HG02970 (cell line): Measurements from ENCODE around the gene LYZL1.
"Not testable (repeated sequence)": the region's sequence is repeated elsewhere in the genome, so short reads cannot be mapped to it uniquely, and the experiment has no call there.

Experiments
- ATAC-seq: cut with Tn5 transposase; IDR thresholded peaks from one replicate; pipeline ENCODE4 v1.9.1; 2021; ENCODE audit warnings: mild to moderate bottlenecking, moderate library complexity, moderate number of reproducible peaks; ENCODE audit not compliant: unreplicated experiment, low FRiP score

LYZL1 gene

DNA sequence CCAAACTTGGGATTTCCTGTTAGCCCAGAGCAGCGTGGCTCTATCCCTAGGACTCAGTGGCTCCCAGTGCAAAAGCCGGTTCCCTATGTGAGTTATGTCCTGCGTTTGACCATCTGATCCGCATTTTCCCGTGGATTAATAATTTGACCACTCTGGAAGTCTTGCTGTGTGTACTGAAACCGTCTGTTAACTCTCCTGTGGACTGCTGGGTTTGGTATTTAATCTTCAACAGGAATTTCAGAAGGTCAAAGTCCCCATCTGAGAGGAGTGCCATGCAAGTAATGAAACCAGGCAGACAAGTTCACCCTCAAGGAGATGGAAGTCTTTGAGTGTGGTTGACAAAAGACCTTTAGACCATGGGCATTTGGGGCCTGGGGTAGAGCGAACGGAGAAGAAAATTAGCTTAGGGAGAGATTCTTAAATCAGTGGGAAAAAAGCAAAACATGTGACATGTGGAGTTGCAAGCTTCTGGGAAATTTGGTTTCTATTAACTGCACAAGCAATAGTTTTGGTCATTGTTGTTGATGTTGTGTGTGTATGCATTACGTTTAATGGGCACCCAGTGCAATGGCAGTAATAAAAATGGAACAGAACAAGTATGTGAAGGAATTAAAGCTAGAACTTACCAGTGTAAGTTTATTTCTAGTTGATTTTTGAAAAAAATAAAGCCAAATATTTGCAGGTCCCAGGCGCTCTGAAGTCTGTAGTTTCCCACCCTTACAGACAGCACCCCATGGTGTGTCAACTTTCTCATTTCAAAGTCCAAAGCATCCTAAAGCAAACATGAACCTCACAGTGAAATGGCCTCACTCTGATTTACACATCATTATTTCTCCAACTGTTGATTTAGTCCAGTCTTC lies 38.2 kb downstream of the LYZL1 start:
- ATAC-seq = no peak

GRCh38 chr10:29327746-29328102 lies 38.9 kb downstream of the LYZL1 start:
- ATAC-seq = no peak

DNA sequence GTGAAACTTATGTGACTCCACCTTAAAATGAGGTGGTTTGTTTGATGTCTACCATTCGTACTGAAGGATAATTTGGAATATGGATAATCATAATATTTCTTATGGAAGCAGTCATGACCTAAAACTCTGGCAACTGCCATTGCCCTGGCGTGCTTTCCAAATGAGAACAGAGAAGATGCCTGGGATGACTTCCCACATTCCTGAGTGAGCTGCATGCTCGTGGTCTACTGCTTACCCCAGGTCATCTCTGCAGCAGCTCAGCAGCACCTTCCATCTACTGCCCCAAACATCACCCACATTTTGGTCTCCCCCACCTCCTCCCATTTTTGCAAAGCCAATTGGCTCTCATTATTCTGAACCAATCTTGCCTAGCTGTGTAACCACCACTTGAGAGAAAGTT lies 40.1 kb downstream of the LYZL1 start:
- ATAC-seq = no peak

GRCh38 chr10:29329420-29329819 lies 40.5 kb downstream of the LYZL1 start:
- ATAC-seq = no peak

- no peak for ATAC-seq
Measured at GRCh38 chr10:29332061-29332760, 43.3 kb downstream of the LYZL1 start.

GRCh38 chr10:29332761-29333148 lies 43.9 kb downstream of the LYZL1 start:
- ATAC-seq = no peak

DNA sequence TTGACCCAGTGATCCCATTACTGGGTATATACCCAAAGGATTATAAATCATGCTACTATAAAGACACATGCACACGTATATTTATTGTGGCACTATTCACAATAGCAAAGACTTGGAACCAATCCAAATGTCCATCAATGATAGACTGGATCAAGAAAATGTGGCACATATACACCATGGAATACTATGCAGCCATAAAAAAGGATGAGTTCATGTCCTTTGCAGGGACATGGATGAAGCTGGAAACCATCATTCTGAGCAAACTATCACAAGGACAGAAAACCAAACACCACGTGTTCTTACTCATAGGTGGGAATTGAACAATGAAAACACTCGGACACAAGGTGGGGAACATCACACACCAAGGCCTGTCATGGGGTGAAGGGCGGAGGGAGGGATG lies 48.7 kb downstream of the LYZL1 start:
- not testable (repeated sequence) for ATAC-seq

- ATAC-seq = no peak
Measured at GRCh38 chr10:29343607-29344038, 54.8 kb downstream of the LYZL1 start.

GRCh38 chr10:29344073-29344820 lies 55.4 kb downstream of the LYZL1 start:
- ATAC-seq = no peak

- no peak for ATAC-seq
Measured at GRCh38 chr10:29345144-29345909, 56.5 kb downstream of the LYZL1 start.

- no peak for ATAC-seq
Measured at GRCh38 chr10:29345910-29346209, 57.0 kb downstream of the LYZL1 start.

DNA sequence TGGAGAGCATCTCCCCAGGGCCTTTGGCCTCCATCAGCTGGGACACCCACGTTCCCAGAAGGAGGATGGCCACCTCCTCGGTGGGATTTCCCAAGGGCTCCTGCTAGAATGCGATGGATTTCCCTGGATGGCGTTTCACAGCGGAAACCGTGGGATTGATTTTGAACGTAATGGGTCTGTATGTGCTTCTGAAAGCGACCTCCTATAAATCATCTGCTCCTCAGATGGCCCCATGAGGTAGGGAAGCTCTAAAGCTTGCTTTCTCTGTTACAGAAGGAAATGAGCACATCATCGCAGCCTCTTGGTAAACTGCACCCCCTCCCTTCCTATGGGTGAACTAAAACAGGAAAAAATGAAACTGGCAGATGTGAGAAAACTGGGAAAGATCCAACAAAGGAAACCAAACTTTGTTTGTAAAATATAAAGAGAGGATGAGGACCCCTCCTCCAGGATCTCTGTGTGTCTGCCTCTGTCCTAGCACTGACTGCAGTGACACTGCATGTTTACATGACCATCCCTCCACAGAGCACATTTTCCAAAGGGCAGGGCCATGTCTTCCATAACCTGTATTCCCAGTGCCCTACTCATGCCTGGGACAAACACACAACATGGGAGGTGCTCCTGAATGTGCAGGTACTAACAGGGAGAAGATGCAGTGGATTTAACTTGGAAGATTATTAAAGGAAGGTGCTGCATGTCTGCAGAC lies 57.6 kb downstream of the LYZL1 start:
- ATAC-seq = no peak

DNA sequence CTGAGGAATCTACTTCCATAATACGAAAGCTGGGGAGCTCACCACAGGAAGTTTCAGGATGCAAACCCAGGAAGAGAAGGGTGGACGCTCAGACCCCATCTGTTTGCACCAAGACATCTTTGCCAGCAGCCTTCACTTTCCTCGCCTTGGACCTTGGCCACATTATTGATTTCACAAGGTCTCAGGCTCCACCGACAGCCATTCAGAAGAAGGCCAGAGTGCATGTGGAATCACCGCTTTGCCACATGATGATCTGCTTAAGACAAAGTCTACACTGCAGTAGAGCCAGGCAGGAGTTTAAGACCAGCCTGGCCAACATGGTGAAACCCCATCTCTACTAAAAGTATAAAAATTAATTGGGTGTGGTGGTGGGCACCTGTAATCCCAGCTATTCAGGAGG lies 60.0 kb downstream of the LYZL1 start:
- no peak for ATAC-seq

- ATAC-seq = no peak
Measured at GRCh38 chr10:29353305-29353704, 64.4 kb downstream of the LYZL1 start.

- ATAC-seq = no peak
Measured at GRCh38 chr10:29353887-29354561, 65.2 kb downstream of the LYZL1 start.

DNA sequence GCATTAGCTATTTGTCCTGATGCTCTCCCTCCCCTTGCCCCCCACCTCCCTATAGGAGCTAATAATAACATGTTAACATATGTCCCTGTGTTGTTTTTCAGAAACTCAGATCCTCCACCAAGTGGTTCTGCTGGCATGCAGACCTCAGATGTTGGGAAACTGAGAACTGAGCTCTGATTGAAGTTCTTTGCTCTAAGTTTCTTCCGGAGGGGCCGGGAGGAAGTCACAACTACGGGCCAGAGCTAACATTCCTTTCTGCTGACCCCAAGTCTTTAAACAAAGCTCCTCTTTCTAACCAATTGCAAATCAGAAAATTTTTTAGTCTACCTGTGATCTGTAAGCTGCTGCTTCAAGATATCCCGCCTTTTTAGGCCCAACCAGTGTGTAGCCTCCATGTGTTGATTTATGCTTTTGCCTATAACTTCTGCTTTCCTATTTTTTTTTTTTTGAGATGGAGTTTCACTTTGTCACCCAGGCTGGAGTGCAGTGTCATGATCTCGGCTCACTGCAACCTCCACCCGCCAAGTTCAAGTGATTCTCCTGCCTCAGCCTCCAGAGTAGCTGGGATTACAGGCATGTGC lies 66.6 kb downstream of the LYZL1 start:
- no peak for ATAC-seq

- ATAC-seq = no peak
Measured at GRCh38 chr10:29356931-29357330, 68.1 kb downstream of the LYZL1 start.

DNA sequence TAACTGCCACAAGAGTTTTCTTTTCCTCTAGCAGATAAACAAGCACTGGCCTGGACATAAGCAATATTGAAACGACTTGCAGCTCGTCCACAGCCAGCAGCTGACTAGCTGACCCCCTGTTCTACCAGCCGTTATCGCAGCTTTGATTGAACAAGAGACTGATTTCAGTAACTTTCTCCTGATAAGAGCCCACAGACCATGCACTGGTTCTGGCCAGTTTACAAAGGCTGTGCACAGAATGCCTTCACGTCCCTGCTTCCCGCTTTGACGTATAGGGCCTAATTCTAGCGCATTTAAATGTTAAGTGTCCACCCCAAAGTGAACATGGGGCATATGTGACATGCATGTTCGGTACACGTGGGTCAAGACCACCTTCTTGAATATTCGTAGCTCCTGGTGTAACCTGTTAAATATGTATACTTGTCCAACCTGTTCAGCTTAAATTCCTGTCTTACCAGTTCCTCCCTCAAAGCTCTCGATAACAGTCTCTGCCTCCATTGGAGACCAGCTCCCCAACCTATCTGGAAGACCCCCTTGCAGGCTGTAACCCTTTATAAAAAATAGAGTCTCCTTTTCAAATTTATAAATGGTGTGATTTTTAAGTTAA lies 69.2 kb downstream of the LYZL1 start:
- no peak for ATAC-seq
